GM21737 (cell line): ENCODE measurements around the gene PLEKHB2.
"Not testable (repeated sequence)": the region's sequence is repeated elsewhere in the genome, so short reads cannot be mapped to it uniquely, and the experiment has no call there.

Experiments
- ATAC-seq: cut with Tn5 transposase; IDR thresholded peaks from one replicate; pipeline ENCODE4 v1.9.1; 2021; ENCODE audit warnings: mild to moderate bottlenecking, moderate library complexity; ENCODE audit not compliant: unreplicated experiment

PLEKHB2 gene

DNA sequence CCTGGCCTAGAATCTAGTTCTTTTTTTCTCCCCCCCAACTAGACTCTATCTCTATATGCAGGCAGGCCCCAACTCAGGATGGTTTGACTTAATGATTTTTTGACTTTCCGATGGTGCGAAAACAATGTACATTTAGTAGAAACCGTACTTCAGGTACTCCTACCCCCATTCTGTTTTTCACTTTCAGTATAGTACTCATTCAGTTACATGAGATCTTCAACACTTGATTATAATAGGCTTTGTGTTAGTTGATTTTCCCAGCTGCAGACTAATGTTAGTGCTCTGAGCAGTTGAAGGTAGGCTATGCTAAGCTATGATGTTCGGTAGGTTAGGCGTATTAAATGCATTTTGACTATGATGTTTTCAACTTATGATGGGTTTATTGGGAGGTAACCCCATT lies 37.7 kb downstream of the PLEKHB2 start:
- ATAC-seq, result no peak

DNA sequence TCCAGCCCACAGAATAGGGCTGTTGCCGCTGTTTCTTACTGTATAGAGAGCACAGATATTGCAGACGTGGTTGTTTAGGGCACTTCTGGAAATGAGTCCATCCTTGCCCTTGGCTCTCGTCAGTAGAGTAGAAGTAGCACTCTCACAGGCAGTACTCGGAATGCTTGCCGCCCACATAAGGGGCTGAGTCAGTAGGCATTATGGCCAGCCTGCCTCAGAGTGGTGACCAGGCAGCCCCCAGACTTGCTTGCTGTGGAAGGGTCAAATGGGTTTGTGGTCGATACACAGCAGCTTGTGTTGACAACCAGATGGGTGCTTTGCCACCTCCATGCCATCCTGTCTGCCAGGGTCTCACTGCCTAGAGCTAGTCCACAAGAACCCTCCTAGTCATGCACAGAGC lies 38.7 kb downstream of the PLEKHB2 start:
- no peak for ATAC-seq

DNA sequence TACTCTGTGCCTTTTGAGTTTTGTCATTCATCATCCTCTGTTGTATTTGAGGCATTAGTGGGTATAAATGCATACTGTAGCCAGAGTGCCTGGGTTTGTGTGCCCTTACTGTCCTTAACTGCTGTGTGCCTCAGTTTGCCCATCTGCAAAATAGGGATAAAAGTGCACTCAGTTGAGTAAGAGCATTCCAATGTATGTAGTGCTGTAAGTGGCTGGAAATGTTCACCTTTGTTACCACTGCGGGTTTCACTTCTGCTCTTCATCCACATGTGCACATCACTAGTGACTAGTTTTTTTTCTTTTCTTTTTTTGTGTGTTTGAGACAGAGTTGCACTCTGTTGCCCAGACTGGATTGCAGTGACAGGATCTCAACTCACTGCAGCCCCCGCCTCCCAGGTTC lies 39.9 kb downstream of the PLEKHB2 start:
- ATAC-seq, result peak; percentile 64

DNA sequence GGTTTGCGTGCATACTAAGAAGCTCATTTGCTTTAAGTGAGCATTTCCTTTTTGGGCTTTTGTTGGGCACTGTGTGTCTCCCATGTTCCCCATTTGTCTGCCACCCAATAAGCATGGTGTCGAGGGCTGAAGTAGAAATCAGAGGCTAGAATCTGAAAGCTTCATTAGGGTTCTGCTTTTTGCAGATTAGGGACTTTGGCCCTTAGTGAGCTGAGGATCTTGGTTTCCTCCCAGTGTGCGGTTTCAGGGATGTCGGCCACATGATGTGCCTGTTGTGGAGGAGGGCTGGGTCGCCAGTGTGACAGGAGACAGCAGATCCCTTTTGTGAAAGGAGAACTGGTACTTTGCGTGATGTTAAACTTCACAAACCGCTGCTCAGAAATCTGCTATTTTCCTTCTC lies 41.1 kb downstream of the PLEKHB2 start:
- no peak for ATAC-seq

DNA sequence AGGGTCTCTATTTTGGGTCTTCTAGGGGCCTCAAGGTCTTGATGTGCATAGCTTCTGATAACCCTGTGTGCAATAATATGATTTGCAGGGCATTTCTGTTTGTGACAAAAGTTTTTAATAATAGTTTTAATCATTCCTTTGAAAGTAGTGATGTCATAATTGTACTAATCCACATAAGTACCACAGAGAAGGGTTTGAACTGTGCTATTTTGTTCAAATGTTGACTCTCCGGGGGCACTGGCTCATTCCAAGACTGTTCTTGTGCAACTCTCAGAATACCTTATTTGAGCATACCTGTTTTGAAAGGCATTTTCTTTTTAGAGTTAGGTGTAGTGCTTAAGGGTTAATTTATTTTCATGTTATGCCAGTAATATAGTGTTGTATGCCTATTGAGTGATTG lies 41.6 kb downstream of the PLEKHB2 start:
- no peak for ATAC-seq

DNA sequence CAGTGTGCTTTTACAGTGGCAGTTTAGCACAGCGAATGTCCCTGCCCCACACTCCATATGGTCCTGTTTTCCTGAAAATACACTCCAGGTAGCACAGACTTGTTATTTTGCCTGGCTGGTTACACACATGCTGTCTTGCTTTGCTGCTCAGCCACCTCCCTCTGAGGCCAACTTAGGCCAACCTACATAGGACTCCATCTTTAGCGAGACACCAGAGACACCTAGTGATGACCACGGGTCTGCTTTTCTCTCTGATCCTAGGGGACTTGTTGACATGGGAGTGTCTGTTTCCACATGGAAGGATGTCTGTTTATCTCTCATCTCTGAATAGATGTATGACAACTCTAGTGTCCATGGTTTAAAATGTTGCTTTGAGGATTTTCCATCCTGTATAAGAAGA lies 43.3 kb downstream of the PLEKHB2 start:
- no peak for ATAC-seq

DNA sequence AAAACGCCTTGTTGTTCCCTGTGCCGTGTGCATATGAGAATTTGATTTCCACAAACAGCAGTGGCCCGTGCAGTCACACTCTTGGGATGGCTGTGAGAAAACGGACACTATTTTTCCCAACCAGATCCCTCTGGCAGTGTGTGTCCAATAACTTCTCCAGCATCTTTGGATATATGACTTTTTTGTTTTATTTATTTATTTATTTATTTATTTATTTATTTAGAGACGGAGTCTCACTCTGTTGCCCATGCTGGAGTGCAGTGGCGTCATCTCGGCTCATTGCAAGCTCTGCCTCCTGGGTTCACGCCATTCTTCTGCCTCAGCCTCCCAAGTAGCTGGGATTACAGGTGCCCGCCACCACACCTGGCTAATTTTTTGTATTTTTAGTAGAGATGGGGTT lies 45.0 kb downstream of the PLEKHB2 start:
- not testable (repeated sequence) for ATAC-seq

DNA sequence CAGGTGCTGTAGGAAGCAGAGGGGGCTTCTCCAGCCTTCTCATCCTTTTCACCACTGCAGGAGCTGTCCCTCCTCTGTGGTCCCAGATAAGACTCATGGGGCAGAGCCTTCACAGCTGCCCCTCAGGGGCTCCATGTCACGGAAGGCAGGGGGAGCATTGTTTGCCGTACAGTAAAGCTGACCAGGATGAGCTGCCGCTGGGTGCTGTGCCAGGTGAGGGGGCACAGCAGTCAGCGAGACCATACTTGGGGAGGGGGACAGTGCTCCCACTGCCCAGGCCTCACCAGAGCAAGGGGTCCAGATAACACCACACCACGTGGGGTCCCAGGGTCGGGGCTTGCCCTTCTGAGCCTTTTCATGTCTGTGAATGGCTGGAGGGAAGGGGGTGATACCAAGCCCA lies 46.3 kb downstream of the PLEKHB2 start:
- ATAC-seq, result no peak

DNA sequence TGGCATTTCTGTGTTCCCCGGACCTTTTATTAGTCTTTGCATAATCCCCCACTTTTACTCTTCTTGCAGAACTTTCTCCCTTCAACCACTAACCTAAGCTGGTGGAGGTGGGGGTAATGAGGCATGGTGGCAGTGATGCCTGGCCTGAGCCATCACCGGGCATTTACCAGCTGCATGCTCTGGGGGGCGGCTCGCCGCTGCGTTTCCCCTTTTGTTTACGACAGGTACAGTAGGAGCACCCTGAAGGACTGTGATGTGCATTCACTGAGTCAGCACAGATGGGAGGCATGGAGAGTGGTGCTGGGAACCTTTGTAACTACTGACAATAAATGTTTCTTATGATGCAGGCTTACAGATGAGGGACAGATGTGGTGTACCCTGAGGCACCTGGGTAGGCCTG lies 46.9 kb downstream of the PLEKHB2 start:
- ATAC-seq, result no peak

DNA sequence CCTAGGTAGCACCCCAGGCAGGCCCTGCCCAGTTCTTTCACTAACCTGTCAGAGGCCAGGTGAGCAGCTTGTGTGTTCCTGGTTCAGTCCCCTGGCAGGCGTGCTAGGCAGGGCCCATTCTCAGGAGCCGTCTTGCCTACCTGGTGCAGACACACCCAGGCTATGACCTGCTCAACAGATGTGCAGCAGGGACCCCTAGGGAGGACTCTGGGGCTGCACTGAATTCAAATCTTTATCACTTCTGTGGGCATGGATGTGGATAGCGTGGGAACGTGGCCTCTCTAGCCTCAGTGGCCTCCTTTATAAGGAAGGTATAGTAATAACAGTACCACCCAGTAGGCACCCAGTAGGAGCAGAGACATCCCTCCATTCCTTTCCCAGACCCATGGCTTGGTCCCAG lies 48.4 kb downstream of the PLEKHB2 start:
- ATAC-seq, result no peak

DNA sequence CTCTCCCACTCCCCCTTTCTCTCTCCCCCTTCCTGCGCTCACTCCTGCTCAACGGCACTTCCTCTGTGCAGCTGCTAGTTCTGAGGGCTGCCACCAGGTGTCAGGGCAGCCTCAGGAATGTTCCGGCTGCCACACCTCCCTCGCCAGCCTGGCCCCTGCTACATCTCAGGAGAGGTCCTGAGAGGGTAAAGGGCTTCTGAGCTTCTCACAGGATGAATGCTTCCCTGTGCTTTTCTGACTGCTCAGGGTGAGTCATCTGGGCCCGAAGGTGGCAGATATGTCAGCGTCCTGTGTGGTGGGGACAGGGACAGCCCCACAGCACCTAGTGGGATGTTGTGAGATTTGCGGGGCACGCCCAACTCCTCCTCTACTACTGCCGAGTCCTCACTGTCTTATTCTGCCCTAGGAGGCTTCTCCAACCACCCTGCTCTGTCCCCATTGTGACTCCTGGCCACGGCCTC lies 49.0 kb downstream of the PLEKHB2 start:
- peak; percentile 84 for ATAC-seq

DNA sequence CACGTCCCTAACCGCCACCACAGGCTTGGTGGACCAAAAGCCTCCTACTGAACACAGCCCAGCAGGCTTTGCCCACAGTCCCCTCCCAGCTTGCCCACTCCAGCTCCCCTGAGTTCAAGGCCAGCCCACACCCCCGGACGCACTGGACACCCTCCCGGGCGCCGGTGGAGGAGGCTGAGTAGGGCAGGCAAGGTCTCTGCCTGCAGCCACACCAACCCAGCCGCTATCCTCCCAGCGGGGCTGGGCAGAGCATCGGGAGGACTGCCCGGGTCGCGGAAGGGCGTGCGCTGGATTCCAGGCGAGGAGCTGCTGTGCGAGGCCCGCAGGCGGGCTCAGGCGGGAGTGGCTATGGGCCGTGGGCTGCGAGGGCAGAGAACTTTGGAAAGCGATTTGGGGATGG lies 49.5 kb downstream of the PLEKHB2 start:
- no peak for ATAC-seq

DNA sequence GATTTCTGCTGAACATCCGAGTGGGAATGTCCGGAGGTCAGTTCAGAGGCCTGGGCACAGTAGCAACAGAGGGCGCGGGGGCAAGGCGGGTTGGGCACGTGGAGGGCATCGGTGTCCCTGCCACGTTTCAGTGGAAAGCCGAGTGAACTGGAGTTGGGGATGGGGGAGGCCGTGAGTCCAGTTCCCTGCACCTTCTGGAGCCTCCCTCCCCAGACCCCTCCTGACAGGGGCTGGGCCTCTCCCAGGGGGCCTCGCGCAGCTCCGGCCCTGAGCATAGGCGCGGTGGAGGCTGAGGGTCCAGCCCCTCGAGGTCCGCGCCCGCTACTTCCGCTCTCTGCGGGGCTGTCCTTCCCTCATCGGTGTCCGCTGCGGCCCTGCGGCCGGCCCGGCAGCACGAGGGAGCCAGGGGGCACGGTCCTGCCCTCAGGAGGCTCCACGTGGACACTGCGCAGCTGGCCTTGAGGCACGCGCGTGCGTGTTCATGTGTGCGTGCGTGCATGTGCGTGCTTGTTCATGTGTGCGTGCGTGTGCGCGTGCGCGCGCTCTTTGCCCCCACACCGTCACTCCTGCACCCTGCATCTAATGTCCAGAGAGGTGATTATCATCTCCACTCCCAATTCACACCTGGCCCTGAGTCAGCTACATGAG lies 50.2 kb downstream of the PLEKHB2 start:
- ATAC-seq, result no peak

DNA sequence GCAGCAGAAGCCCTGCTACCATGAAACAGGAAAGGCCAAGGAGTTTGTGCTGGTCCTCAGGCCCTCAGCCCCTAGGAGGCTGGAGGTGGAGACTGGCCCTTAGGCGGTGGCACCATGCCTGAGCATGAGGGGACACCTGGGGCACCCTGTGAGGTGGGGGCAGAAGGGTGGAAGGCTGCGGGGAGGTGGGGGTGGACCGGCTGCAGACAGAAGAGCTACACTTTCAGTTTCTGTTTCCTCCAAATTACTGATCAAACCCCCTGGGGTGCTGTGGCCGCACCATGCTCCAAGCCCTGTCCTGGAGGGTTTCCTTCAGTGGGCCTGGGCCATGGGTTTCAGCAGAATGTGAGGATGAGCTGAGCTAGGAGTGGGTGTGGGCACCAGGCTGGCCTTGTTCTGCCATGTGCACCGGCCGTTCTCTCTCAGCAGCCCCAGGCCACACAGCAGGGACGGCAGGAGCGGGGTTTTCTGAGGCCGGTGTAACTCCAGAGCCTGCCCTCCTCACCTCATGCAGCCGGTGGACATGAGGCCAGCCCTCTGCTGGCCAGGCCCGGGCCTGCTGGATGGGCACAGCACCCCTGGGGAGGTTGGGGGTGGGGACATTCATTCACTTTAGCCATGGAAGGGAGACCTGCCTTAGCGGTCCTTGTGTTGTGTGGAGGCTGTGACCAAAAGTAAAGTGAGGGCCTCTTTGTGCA lies 51.5 kb downstream of the PLEKHB2 start:
- peak; percentile 42 for ATAC-seq

DNA sequence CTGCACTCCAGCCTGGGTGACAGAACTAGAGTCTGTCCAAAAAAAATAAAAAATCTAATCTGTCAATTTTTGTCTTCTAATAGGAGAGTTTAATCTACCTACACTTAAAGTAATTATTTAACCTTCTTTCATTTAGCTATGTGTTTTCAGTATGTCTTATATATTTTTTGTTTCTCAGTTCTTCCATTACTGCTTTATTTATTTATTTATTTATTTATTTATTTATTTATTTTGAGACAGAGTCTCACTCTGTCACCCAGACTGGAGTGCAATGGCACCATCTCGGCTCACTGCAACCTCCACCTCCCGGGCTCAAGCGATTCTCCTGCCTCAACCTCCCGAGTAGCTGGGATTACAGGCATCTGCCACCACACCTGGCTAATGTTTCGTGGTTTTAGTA lies 60.4 kb downstream of the PLEKHB2 start:
- ATAC-seq, result not testable (repeated sequence)

DNA sequence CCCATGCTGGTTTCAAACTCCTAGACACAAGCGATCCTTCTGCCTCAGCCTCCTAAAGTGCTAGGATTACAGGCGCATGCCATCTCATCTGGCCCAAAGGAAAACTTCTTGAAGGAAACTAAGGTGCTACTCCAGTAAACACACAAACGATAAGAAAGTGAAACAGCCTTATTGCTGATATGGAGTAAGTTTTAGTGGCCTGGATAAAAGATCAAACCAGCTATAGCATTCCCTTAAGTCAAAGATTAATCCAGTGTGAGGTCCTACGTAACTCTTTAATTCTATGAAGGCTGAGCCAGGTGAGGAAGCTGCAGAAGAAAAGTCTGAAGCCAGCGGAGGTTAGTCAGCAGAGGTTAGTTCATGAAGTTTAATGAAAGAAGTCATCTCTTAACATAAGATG lies 63.4 kb downstream of the PLEKHB2 start:
- ATAC-seq, result no peak

DNA sequence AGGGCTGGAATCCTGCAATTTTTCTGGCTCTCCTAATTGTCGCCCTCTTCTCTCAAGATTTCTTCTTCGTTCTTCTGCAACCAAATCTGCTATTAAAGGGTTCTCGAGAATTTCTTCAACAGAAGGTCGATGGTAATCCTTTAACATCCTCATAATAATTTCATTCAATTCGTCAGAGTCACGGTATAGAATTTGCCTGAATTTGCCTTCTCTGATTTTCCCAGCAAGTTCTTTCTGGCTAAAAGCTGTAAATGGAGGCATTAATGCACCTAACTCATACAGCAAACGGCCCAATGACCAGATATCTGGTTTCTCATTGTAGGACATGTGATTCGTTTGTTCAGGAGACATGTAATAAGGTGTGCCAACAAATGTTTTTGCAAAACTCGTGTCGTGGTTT lies 72.9 kb downstream of the PLEKHB2 start:
- not testable (repeated sequence) for ATAC-seq

DNA sequence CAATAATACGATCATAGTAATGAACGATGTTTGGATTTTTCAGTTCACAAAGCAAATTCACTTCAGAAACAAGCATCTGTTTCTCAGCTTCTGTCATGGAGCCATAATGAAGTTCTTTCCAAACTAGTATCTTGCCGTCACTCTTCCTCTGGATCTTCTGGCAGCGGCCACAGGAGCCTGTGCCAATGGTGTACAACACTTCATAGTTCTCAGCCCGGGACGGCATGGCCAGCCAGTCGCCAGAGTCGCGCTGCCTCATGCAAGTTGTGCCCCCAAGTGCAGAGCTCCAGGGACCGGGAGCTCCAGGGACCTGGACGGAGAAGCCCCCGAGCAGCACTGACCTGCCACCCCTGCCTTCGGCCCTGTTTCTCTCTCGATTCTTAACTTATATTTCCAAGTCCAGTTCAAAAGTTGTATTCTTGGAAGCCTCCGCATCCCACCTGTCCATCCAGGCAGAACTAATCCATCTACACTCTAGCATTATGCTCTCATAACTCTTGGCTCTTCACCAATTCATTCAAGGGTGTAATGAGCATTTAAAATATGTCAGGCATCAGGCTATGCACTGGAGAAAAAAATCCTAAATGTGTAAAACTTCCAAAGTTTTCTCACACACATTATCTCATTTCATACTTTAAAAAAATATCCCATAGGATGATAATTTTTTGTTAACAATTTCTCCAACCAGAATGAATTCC lies 73.7 kb downstream of the PLEKHB2 start:
- ATAC-seq, result not testable (repeated sequence)

DNA sequence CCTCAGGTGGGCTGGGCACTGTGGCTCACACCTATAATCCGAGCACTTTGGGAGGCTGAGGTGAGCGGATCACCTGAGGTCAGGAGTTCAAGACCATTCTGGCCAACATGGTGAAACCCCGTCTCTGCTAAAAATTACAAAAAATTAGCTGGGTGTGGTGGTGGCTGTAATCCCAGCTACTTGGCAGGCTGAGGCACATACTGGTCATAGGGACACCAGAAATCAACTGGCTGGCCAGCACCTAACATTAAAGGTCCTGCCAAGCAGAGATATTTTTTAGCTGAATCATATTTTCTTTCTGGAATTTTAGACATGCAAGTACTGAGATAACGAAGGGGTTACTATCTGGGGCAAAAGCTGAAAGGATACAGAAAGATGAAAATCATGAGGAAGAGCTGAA lies 76.3 kb downstream of the PLEKHB2 start:
- not testable (repeated sequence) for ATAC-seq

DNA sequence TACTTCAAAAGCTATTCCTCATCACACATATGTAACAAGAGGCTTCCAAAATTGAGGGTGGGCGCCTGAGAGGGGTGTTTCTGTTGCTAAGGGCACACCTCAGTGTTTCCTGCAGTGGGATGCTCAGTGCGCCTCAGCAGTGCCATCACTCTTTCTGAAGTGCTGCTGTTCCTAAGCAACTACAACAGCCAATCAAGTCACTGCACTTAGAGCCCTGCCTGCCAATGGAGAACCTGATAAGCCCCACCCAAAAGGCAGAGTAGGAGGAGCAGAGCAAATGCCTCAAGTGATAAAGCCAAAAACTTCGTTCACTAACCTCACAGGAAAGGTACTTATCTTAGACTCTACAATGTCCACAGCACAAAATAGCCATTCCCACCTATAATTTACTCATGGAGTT lies 88.3 kb downstream of the PLEKHB2 start:
- not testable (repeated sequence) for ATAC-seq

DNA sequence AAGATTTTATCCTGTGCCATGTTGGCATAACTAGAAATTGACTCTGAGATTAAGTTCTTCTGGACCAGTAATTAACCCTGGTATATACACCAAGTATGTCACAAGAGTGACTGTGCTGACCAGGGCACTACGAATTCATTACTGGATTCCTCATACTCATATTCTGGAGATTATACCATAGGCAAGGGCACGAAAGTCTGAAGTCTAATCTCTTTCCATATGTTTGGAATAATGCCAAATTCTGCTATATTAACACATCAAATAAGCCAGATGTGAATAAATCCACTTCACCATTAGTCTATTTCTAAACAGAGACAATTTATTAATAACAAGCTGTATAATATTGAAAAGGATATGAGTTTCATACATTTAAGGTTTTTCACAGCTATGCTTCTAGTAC lies 91.0 kb downstream of the PLEKHB2 start:
- not testable (repeated sequence) for ATAC-seq
